ENCODE measurements around the gene FDX2. TPM values are rescaled to one million over a fixed set of nuclear protein-coding genes. Genes with fewer than 3 reads are reported as not detected.
A peak's percentile ranks its signal among the peaks of the same experiment; 100 is the strongest.

Gene FDX2
- total and polyA plus RNA-seq, 2 donors (not counting 1 experiment from before 2014, with no cell fraction given): 13.9 to 21.5 TPM

GRCh38 chr19:10332965-10333757, 17.3 kb upstream of the FDX2 start, which contains the start of gene RAVER1:
Gene RAVER1 (minus strand): TSS chr19:10333529. CDS start chr19:10333507, 22 bp downstream.
- peak; percentile 99 for DNase-seq
- ChIA-PET POLR2A (interaction anchor here (0.6 to 2.2 kb wide), 16 partner anchors 9 to 1248 kb away, joined by 3 to 9 read pairs (median 4); partner anchors contain the start of genes ICAM1, TMED1 and TYK2), CTCF (interaction anchor here (0.9 to 4.3 kb wide), 5 partner anchors 11 to 63 kb away, joined by 3 to 14 read pairs (median 3); partner anchors contain the start of gene ICAM1)
- H3K4me3 Mint-ChIP-seq: peak within 1 kb of the TSS; percentile 97
- H3K27ac Mint-ChIP-seq: peak within 1 kb of the TSS; percentile 97
- peak; percentile 97 for ATAC-seq (ENCODE audit: low read depth)
- Histone ChIP-seq H3K36me3 (replicated peaks in 1 of 2; ENCODE audit: control extremely low read depth in 1 of 2, control insufficient read depth in 1 of 2, extremely low read depth in 1 of 2, insufficient read depth in 2 of 2, low read length in 1 of 2) (peaks cover 0 to 49% of the 10 kb centered on the region in 2 experiments), H2AFZ (ENCODE audit: insufficient read depth, low read depth, low read length, poor library complexity, severe bottlenecking) (peak within 1 kb of the TSS; percentile 95), H4K20me1 (ENCODE audit: control insufficient read depth, insufficient read depth, low read length, poor library complexity, severe bottlenecking) (peaks cover 65% of the 10 kb centered on the region), H3K4me3 (ENCODE audit: control extremely low read depth in 1 of 5, extremely low read depth in 1 of 5, insufficient read depth in 1 of 5, low read depth in 2 of 5, low read length in 4 of 5) (peak within 1 kb of the TSS; percentile 63 to 94 (median 83)), H3K9ac (ENCODE audit: low read length) (peak within 1 kb of the TSS; percentile 88), H3K4me1 (ENCODE audit: control insufficient read depth in 2 of 2, insufficient read depth in 2 of 2, low read length in 2 of 2) (peaks cover 14 to 24% of the 10 kb centered on the region in 2 donors), H3K27ac (ENCODE audit: low read length in 2 of 2) (peak within 1 kb of the TSS; percentile 90 to 91), H3K9me3 (ENCODE audit: control extremely low read depth in 1 of 3, control insufficient read depth in 2 of 3, insufficient read depth in 1 of 3, low read length in 2 of 3) (peaks cover 0 to 15% (median 0%) of the 10 kb centered on the region in 3 donors), H3K27me3 (replicated peaks in 1 of 4; ENCODE audit: control extremely low read depth in 1 of 4, control insufficient read depth in 3 of 4, insufficient read depth in 4 of 4, low read length in 3 of 4) (no peaks in the 10 kb centered on the region), H3K4me2 (replicated peaks; ENCODE audit: low read depth, low read length, poor library complexity, severe bottlenecking) (peak within 1 kb of the TSS; percentile 86), H3K79me2 (ENCODE audit: control insufficient read depth, insufficient read depth, low read length) (peaks cover 92% of the 10 kb centered on the region)
- H3K27me3 Mint-ChIP-seq: no peaks in the 10 kb centered on the region
- no peak for TF ChIP-seq CTCF (IDR thresholded peaks at IDR 0.05)
- no peak for TF ChIP-seq EZH2 (IDR thresholded peaks at IDR 0.05; ENCODE audit: borderline replicate concordance, insufficient read depth, low read depth, low read length, poor library complexity, severe bottlenecking)
- WGBS (ENCODE audit: insufficient coverage): under 1% methylated on average over 76 of the region's 82 CpGs
- intact Hi-C loops (cut with micrococcal nuclease): loop anchor here (1.0 to 5.0 kb wide), 4 partner anchors 17 to 319 kb away; partner anchors contain the start of genes FDX2, ILF3 and TYK2
- H3K4me1 Mint-ChIP-seq: peaks cover 21% of the 10 kb centered on the region
- H3K9me3 Mint-ChIP-seq (ENCODE audit: insufficient read depth): no peaks in the 10 kb centered on the region

All from B cell (primary cell).